Uterus (tissue), 2 donors: ENCODE measurements around the gene ANKRD2.

ENCODE experiments used
- POLR2A ChIP-seq, 2 donors: fragments of 450-650 bp; IDR thresholded peaks; one replicate each; pipeline ENCODE4 v1.6.1; 2016; ENCODE audit warnings: antibody characterized with exemption in 2 of 2, mild to moderate bottlenecking in 1 of 2, moderate library complexity in 1 of 2
- TF ChIP-seq, protein P1 (sequence below), 4 experiments: fragments of 200-600 bp in 2 of 4; fragments of 450-650 bp in 2 of 4; sonication (generic) in 2 of 4; IDR thresholded peaks; one replicate each; pipeline ENCODE4 v1.5.1; 2016 to 2019; ENCODE audit warnings: antibody characterized with exemption in 4 of 4, mild to moderate bottlenecking in 2 of 4, moderate library complexity in 1 of 4

DNA sequence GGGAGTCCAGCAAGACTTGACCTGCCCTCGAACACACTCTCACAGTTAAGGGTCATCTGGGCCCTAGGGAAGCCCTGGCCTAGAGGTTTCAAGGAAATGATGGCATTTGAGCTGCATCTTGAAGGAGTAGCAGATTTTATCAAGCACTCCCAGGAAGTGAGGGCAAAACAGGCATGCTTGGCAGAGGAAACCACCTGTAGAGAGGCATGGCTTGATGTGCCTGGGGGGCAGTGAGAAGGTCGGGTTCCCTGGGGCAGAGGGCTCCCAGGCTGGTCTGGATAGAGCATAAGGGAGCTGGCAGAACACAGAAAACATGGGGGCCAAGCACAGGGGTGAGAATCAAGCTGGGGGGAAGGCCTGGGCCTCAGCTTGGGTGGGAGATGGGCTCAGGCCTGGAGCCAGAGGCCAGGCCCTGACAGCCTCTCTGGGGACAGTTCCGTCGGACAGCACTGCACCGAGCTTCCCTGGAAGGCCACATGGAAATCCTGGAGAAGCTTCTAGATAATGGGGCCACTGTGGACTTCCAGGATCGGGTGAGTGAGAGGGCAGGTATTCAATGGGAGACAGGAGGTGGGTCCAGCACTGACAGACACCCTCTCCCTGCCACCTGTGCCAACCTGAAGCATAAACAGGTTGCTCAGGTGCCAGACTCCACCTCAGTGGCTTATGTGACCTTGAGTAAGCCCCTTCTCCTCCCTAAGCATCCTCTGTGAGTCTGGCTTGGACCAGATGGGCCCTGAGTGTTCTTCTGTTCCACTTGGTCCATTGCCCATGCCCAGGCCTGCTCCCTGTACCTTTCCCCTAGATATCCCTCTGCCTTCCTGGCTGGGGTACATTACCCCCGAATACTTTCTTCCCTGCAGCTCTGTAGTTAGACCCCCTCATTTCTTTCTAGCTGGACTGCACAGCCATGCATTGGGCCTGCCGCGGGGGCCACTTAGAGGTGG, 8.1 kb downstream of the ANKRD2 start:
- TF ChIP-seq, protein P1, sequence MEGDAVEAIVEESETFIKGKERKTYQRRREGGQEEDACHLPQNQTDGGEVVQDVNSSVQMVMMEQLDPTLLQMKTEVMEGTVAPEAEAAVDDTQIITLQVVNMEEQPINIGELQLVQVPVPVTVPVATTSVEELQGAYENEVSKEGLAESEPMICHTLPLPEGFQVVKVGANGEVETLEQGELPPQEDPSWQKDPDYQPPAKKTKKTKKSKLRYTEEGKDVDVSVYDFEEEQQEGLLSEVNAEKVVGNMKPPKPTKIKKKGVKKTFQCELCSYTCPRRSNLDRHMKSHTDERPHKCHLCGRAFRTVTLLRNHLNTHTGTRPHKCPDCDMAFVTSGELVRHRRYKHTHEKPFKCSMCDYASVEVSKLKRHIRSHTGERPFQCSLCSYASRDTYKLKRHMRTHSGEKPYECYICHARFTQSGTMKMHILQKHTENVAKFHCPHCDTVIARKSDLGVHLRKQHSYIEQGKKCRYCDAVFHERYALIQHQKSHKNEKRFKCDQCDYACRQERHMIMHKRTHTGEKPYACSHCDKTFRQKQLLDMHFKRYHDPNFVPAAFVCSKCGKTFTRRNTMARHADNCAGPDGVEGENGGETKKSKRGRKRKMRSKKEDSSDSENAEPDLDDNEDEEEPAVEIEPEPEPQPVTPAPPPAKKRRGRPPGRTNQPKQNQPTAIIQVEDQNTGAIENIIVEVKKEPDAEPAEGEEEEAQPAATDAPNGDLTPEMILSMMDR (IDR thresholded peaks at IDR 0.05) = no peak
- TF ChIP-seq POLR2A (IDR thresholded peaks at IDR 0.05) = no peak
